Measurements from ENCODE around the gene ZSCAN20. TPM values are rescaled to one million over a fixed set of nuclear protein-coding genes. Genes with fewer than 3 reads are reported as not detected.
A peak's percentile ranks its signal among the peaks of the same experiment; 100 is the strongest.

Gene ZSCAN20
- total RNA-seq (ENCODE audit: low replicate concordance): 6.2 and 6.7 TPM in 2 replicates

GRCh38 chr1:33472269-33472980, at the start of gene ZSCAN20:
Gene ZSCAN20 (plus strand): TSS chr1:33472645. CDS start chr1:33479289, 6,644 bp downstream.
- H3K4me3 ChIP-seq (ENCODE audit: low read depth, low read length): peak within 1 kb of the TSS; percentile 87
- TF ChIP-seq CTCF (IDR thresholded peaks at IDR 0.05; ENCODE audit: insufficient read depth, low read length): no peak
- peak; percentile 98 for DNase-seq (ENCODE audit: low read depth)

DNA sequence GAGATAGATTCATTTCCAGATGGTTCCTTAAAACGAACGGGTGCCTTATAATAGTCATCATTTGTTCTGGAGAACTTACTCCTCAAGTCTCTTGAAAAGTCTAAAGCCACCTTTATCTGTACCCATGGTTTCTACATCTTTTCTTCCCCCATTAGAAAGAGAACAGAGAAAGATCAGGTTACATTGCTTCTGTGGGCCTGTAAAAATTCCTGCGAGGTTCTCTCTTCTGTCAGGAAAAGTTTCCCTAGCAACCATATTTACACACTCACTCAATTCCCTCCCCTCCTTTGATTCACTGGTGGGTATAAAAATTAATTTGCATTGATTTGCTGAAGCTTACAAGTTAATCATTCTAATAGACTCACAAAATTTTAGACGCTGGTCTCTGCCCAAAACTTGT, 48.2 kb upstream of the ZSCAN20 start:
- no peak overlapping the region for H3K4me3 ChIP-seq (ENCODE audit: low read depth, low read length)
- no peak for TF ChIP-seq CTCF (IDR thresholded peaks at IDR 0.05; ENCODE audit: insufficient read depth, low read length)
- peak; percentile 49 for DNase-seq (ENCODE audit: low read depth)

- H3K4me3 ChIP-seq (ENCODE audit: low read depth, low read length): no peak overlapping the region
- no peak for TF ChIP-seq CTCF (IDR thresholded peaks at IDR 0.05; ENCODE audit: insufficient read depth, low read length)
- peak; percentile 63 for DNase-seq (ENCODE audit: low read depth)
Measured at GRCh38 chr1:33424610-33425009, 47.8 kb upstream of the ZSCAN20 start.

- TF ChIP-seq CTCF (IDR thresholded peaks at IDR 0.05; ENCODE audit: insufficient read depth, low read length): no peak
- no peak overlapping the region for H3K4me3 ChIP-seq (ENCODE audit: low read depth, low read length)
- no peak for DNase-seq (ENCODE audit: low read depth)
Measured at GRCh38 chr1:33425900-33426299, 46.5 kb upstream of the ZSCAN20 start.

DNA sequence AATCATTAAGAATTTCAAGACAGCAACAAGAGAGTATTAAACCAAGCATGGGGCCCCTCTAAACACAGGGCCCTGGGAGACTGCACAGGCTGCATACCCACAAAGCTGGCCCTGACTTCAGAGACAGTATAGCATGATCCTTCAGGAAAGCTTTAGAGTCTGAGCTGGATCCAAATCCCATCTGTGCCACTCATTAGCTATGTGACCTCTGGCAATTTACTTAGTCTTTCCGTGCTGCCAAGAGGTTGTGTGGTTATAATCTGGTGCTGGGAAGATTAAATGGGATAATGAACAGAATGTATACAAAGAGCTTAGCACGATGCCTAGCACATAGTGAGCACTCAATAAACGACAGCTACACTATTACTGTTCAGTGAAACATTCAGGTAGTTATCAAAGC, 45.5 kb upstream of the ZSCAN20 start:
- H3K4me3 ChIP-seq (ENCODE audit: low read depth, low read length): no peak overlapping the region
- TF ChIP-seq CTCF (IDR thresholded peaks at IDR 0.05; ENCODE audit: insufficient read depth, low read length): no peak
- DNase-seq (ENCODE audit: low read depth): no peak

GRCh38 chr1:33428661-33429060, 43.8 kb upstream of the ZSCAN20 start:
- no peak for DNase-seq (ENCODE audit: low read depth)
- TF ChIP-seq CTCF (IDR thresholded peaks at IDR 0.05; ENCODE audit: insufficient read depth, low read length): no peak
- peak overlapping the region; percentile 11 for H3K4me3 ChIP-seq (ENCODE audit: low read depth, low read length)

- peak overlapping the region; percentile 77 for H3K4me3 ChIP-seq (ENCODE audit: low read depth, low read length)
- DNase-seq (ENCODE audit: low read depth): no peak
- TF ChIP-seq CTCF (IDR thresholded peaks at IDR 0.05; ENCODE audit: insufficient read depth, low read length): no peak
Measured at GRCh38 chr1:33429332-33429731, 43.1 kb upstream of the ZSCAN20 start.
